Liver (tissue), 9 donors: Measurements from ENCODE around the gene SIPA1L3. TPM values are rescaled to one million over a fixed set of nuclear protein-coding genes. Genes with fewer than 3 reads are reported as not detected.

ENCODE experiments used
- DNase-seq: peaks from one replicate; pipeline ENCODE4 v3.0.0-alpha.2; 2017; ENCODE audit warnings: low spot score
- H3K27ac ChIP-seq, 2 donors: one replicate each; pipeline ENCODE4 v1.7.0; 2013; ENCODE audit warnings: inconsistent platforms in 2 of 2, low read length in 2 of 2, control low read depth in 1 of 2, low read depth in 1 of 2, mild to moderate bottlenecking in 1 of 2
- H3K27me3 ChIP-seq, 4 donors: one replicate each; pipeline versions ENCODE4 v1.6.1 to v1.7.0; 2013; ENCODE audit warnings: low read length in 3 of 4, inconsistent platforms in 1 of 4, mild to moderate bottlenecking in 1 of 4, moderate library complexity in 1 of 4; ENCODE audit not compliant: control insufficient read depth in 4 of 4, insufficient read depth in 4 of 4
- H3K36me3 ChIP-seq, 4 donors: one replicate each; pipeline versions ENCODE4 v1.6.1 to v1.7.0; 2013; ENCODE audit warnings: low read length in 3 of 4, mild to moderate bottlenecking in 3 of 4, low read depth in 1 of 4, moderate library complexity in 1 of 4; ENCODE audit not compliant: control insufficient read depth in 4 of 4, insufficient read depth in 3 of 4
- H3K4me1 ChIP-seq, 4 donors: one replicate each; pipeline versions ENCODE4 v1.6.1 to v1.7.0; 2013; ENCODE audit warnings: low read length in 3 of 4, mild to moderate bottlenecking in 3 of 4, moderate library complexity in 1 of 4; ENCODE audit not compliant: control insufficient read depth in 4 of 4, insufficient read depth in 4 of 4
- H3K4me3 ChIP-seq, 3 donors: one replicate each; pipeline versions ENCODE4 v1.6.1 to v1.7.0; 2013; ENCODE audit warnings: low read length in 3 of 3, control low read depth in 1 of 3, low read depth in 1 of 3, mild to moderate bottlenecking in 1 of 3
- H3K9ac ChIP-seq, 2 donors: one replicate each; pipeline ENCODE4 v1.7.0; 2013; ENCODE audit warnings: low read length in 2 of 2, mild to moderate bottlenecking in 2 of 2, moderate library complexity in 2 of 2, control low read depth in 1 of 2, low read depth in 1 of 2
- H3K9me3 ChIP-seq, 4 donors: one replicate each; pipeline versions ENCODE4 v1.6.1 to v1.7.0; 2013; ENCODE audit warnings: low read length in 3 of 4; ENCODE audit not compliant: control insufficient read depth in 4 of 4
- GABPA ChIP-seq, 2 donors: IDR thresholded peaks in 1 of 2; conservative IDR thresholded peaks in 1 of 2; 2 replicates each; pipeline ENCODE4 v1.6.1; 2016; ENCODE audit warnings: antibody characterized with exemption in 2 of 2, mild to moderate bottlenecking in 1 of 2, moderate library complexity in 1 of 2
- HNF4G ChIP-seq: IDR thresholded peaks from 2 replicates; pipeline ENCODE4 v1.6.1; 2016; ENCODE audit warnings: antibody characterized with exemption
- NR2F2 ChIP-seq: IDR thresholded peaks from 2 replicates; pipeline ENCODE4 v1.6.1; 2016; ENCODE audit warnings: antibody characterized with exemption
- RAD21 ChIP-seq, 2 donors: IDR thresholded peaks; 2 replicates each; pipeline ENCODE4 v1.6.1; 2016; ENCODE audit warnings: antibody characterized with exemption in 2 of 2, mild to moderate bottlenecking in 2 of 2
- RXRA ChIP-seq, 2 donors: IDR thresholded peaks; 2 replicates each; pipeline ENCODE4 v1.6.1; 2017 to 2018; ENCODE audit warnings: antibody characterized with exemption in 2 of 2, mild to moderate bottlenecking in 1 of 2
- SP1 ChIP-seq: IDR thresholded peaks from 2 replicates; pipeline ENCODE4 v1.6.1; 2018; ENCODE audit warnings: antibody characterized with exemption, mild to moderate bottlenecking
- TAF1 ChIP-seq: conservative IDR thresholded peaks from 2 replicates; pipeline ENCODE4 v1.6.1; 2016; ENCODE audit warnings: antibody characterized with exemption, mild to moderate bottlenecking
- WGBS: extraction: QIAGEN DNeasy Blood & Tissue Kit; methylation state at CpG from one replicate; pipeline ENCODE4 v1.1.7; 2013; 5-methylcytosine and 5-hydroxymethylcytosine counted together
- polyA plus RNA-seq, 2 donors: library from polyadenylated mRNA; stranded (reverse) in 1 of 2; unstranded in 1 of 2; fragments of 200-250 nt in 1 of 2; fragments of >200 nt in 1 of 2; fragmentation: Nextera tagmentation in 1 of 2; extraction: Ambion mirVana in 1 of 2; gene quantifications; one replicate each; pipeline versions ENCODE4 v1.2.1 to v1.2.3, GENCODE V29; 2013 to 2015
- total RNA-seq, 2 donors: library from RNA; depleted of rRNA; stranded (reverse); fragments of >200 nt; gene quantifications; one replicate each; pipeline ENCODE4 v1.2.3, GENCODE V29; 2014
- TF ChIP-seq, protein P1 (sequence below): IDR thresholded peaks from 2 replicates; pipeline ENCODE4 v1.6.1; 2016; ENCODE audit warnings: antibody characterized with exemption
- TF ChIP-seq, protein P2 (sequence below): fragments of 150-350 bp; IDR thresholded peaks from 2 replicates; pipeline ENCODE4 v1.5.1; 2017; ENCODE audit warnings: improper control_type of control experiment, low read depth, low read length; ENCODE audit not compliant: missing input control
- TF ChIP-seq, protein P3 (sequence below): IDR thresholded peaks from 2 replicates; pipeline ENCODE4 v1.6.1; 2016; ENCODE audit warnings: antibody characterized with exemption
- TF ChIP-seq, protein P4 (sequence below): IDR thresholded peaks from 2 replicates; pipeline ENCODE4 v1.6.1; 2016; ENCODE audit warnings: antibody characterized with exemption, mild to moderate bottlenecking
- TF ChIP-seq, protein P5 (sequence below): IDR thresholded peaks from 2 replicates; pipeline ENCODE4 v1.6.1; 2016; ENCODE audit warnings: antibody characterized with exemption
- donor health status: healthy.
- donor health status: healthy.
- donor health status: healthy.
- donor health status: healthy.
- donor health status: healthy.

The SIPA1L3 gene
- total and polyA plus RNA-seq, 4 donors, result 2.4 to 10.0 (median 4.4) TPM

DNA sequence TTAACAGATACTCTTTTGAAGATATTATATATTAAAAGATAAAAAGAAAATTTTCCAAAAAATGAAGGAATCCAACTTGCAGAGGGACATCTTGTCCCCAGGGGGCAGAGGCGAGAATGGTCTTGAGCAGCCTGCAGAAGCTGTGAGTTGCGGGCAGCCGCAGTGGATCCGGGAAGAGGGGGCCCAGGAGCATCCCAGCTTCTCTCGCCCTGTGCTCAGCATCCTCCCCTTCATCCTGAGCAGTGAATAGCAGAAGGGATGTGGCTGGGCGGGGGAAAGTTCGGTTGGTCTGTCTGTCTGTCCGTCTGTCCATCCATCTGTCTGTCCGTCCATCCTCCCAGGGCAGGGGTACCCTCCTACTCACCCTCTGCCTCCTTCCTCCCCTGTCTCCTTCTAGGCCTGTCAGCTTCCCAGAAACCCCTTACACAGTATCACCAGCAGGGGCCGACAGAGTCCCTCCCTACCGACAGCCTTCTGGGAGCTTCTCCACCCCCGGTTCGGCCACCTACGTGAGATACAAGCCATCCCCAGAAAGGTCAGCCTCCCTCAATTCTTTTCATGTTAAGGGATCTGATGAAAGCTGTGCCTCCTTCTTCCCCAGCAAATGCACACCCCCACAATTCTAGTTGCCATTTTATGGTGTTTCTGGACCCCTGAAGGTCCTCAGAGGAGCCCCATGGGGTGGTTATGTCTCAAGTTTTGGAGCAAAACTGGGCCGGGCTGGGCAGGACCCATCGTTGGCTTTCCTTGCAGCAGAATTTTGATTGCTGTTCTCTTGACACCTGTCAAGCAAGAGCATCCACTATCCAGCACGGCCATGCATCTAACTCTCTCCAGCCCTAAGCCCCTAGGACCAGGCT lies 235.4 kb downstream of the SIPA1L3 start:
- Histone ChIP-seq H3K27ac (no peak overlapping the region), H3K36me3 (peaks cover 1 to 15% (median 5%) of the 10 kb centered on the region in 4 donors), H3K9me3 (no peaks in the 10 kb centered on the region), H3K4me3 (no peak overlapping the region), H3K27me3 (no peaks in the 10 kb centered on the region), H3K4me1 (no peaks in the 10 kb centered on the region), H3K9ac (no peak overlapping the region)
- peak; percentile 62 for DNase-seq
- TF ChIP-seq, protein P1, sequence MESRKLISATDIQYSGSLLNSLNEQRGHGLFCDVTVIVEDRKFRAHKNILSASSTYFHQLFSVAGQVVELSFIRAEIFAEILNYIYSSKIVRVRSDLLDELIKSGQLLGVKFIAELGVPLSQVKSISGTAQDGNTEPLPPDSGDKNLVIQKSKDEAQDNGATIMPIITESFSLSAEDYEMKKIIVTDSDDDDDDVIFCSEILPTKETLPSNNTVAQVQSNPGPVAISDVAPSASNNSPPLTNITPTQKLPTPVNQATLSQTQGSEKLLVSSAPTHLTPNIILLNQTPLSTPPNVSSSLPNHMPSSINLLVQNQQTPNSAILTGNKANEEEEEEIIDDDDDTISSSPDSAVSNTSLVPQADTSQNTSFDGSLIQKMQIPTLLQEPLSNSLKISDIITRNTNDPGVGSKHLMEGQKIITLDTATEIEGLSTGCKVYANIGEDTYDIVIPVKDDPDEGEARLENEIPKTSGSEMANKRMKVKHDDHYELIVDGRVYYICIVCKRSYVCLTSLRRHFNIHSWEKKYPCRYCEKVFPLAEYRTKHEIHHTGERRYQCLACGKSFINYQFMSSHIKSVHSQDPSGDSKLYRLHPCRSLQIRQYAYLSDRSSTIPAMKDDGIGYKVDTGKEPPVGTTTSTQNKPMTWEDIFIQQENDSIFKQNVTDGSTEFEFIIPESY, result no peak
- TF ChIP-seq, protein P2, sequence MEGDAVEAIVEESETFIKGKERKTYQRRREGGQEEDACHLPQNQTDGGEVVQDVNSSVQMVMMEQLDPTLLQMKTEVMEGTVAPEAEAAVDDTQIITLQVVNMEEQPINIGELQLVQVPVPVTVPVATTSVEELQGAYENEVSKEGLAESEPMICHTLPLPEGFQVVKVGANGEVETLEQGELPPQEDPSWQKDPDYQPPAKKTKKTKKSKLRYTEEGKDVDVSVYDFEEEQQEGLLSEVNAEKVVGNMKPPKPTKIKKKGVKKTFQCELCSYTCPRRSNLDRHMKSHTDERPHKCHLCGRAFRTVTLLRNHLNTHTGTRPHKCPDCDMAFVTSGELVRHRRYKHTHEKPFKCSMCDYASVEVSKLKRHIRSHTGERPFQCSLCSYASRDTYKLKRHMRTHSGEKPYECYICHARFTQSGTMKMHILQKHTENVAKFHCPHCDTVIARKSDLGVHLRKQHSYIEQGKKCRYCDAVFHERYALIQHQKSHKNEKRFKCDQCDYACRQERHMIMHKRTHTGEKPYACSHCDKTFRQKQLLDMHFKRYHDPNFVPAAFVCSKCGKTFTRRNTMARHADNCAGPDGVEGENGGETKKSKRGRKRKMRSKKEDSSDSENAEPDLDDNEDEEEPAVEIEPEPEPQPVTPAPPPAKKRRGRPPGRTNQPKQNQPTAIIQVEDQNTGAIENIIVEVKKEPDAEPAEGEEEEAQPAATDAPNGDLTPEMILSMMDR, result peak; percentile 35
- TF ChIP-seq GABPA (IDR thresholded peaks at IDR 0.05 in 1 of 2, conservative IDR thresholded peaks at IDR 0.05 in 1 of 2), result no peak
- TF ChIP-seq RAD21 (IDR thresholded peaks at IDR 0.05), result peak; percentile 37 to 69
- TF ChIP-seq, protein P3, sequence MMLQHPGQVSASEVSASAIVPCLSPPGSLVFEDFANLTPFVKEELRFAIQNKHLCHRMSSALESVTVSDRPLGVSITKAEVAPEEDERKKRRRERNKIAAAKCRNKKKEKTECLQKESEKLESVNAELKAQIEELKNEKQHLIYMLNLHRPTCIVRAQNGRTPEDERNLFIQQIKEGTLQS, result no peak
- whole genome bisulfite sequencing, result 82% methylated on average over 17 of the region's 17 CpGs

DNA sequence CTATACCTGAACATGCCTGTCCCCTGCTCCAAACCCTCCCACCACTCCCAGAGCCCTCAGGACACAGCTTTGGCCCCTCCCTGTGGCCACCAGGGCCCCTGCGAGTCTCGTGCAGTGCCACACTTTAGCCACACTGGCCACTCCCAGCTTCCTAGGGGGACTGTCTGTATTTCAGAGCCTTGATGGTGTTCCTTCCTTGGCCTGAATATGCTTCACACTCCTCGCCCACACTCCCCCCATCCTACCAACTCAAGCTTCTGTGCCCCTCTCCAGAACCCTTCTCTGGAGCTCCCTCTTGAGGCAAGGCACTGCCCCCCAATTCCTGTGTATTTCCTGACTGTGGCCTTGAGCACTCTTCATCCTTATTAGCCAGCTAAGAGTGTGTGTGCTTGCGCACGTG lies 236.8 kb downstream of the SIPA1L3 start:
- Histone ChIP-seq H3K9ac (no peak overlapping the region), H3K4me3 (no peak overlapping the region), H3K27me3 (no peaks in the 10 kb centered on the region), H3K4me1 (no peaks in the 10 kb centered on the region), H3K9me3 (no peaks in the 10 kb centered on the region), H3K36me3 (peaks cover 1 to 15% (median 7%) of the 10 kb centered on the region in 4 donors), H3K27ac (no peak overlapping the region)
- TF ChIP-seq, protein P4, sequence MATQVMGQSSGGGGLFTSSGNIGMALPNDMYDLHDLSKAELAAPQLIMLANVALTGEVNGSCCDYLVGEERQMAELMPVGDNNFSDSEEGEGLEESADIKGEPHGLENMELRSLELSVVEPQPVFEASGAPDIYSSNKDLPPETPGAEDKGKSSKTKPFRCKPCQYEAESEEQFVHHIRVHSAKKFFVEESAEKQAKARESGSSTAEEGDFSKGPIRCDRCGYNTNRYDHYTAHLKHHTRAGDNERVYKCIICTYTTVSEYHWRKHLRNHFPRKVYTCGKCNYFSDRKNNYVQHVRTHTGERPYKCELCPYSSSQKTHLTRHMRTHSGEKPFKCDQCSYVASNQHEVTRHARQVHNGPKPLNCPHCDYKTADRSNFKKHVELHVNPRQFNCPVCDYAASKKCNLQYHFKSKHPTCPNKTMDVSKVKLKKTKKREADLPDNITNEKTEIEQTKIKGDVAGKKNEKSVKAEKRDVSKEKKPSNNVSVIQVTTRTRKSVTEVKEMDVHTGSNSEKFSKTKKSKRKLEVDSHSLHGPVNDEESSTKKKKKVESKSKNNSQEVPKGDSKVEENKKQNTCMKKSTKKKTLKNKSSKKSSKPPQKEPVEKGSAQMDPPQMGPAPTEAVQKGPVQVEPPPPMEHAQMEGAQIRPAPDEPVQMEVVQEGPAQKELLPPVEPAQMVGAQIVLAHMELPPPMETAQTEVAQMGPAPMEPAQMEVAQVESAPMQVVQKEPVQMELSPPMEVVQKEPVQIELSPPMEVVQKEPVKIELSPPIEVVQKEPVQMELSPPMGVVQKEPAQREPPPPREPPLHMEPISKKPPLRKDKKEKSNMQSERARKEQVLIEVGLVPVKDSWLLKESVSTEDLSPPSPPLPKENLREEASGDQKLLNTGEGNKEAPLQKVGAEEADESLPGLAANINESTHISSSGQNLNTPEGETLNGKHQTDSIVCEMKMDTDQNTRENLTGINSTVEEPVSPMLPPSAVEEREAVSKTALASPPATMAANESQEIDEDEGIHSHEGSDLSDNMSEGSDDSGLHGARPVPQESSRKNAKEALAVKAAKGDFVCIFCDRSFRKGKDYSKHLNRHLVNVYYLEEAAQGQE, result no peak
- TF ChIP-seq, protein P5, sequence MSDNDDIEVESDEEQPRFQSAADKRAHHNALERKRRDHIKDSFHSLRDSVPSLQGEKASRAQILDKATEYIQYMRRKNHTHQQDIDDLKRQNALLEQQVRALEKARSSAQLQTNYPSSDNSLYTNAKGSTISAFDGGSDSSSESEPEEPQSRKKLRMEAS, result no peak
- TF ChIP-seq, protein P3, result no peak
- TF ChIP-seq HNF4G (no peak), NR2F2 (no peak), TAF1 (no peak), SP1 (no peak), RXRA (IDR thresholded peaks at IDR 0.05) (no peak)
- DNase-seq, result no peak
- 96% methylated on average over 5 of the region's 5 CpGs for WGBS
